IMR-90 (cell line): Measurements from ENCODE around the gene GDPD3. TPM values are rescaled to one million over a fixed set of nuclear protein-coding genes. Genes with fewer than 3 reads are reported as not detected.

Experiments
- ATAC-seq: fragments of 200-7000 bp; cut with Tn5 transposase; 2 replicates; pipeline ENCODE4 v1.9.1; 2020; ENCODE audit warnings: low read depth, mild to moderate bottlenecking, moderate library complexity
- BruUV-seq: library from RNA; stranded (reverse); fragments of 400-500 nt; replicated peaks from 2 replicates; lab custom pipeline; 2021; lab: Mats Ljungman, UMichigan
- CTCF ChIA-PET: fragments of 300-600 bp; formaldehyde crosslinking; extraction: SDS; loops from one replicate; lab custom pipeline; 2021; ENCODE audit warnings: antibody characterized with exemption; lab: Yijun Ruan, JAX
- POLR2A ChIA-PET: fragments of 300-600 bp; sonication (Branson Sonifier 250); formaldehyde crosslinking; loops from one replicate; lab custom pipeline; 2022; ENCODE audit warnings: antibody characterized with exemption; ENCODE audit not compliant: unreplicated experiment; lab: Charles Lee
- DNase-seq: peaks from one replicate; pipeline ENCODE4 v3.0.0; 2013
- H2AFZ ChIP-seq: replicated peaks from 2 replicates; pipeline ENCODE3; 2013; ENCODE audit warnings: low read length, mild to moderate bottlenecking; ENCODE audit not compliant: poor library complexity
- H2AK5ac ChIP-seq: 2 replicates; pipeline ENCODE4 v1.6.1; 2013; ENCODE audit warnings: low read depth, low read length, inconsistent platforms
- H2AK9ac ChIP-seq: replicated peaks from 2 replicates; pipeline ENCODE3; 2013; ENCODE audit warnings: mild to moderate bottlenecking, low read depth, low read length, moderate library complexity; ENCODE audit not compliant: poor library complexity
- H2BK120ac ChIP-seq: 2 replicates; pipeline ENCODE4 v1.6.1; 2013; ENCODE audit warnings: low read depth, low read length, inconsistent platforms
- H2BK15ac ChIP-seq: 3 replicates; pipeline ENCODE4 v1.6.1; 2013; ENCODE audit warnings: low read depth, low read length, inconsistent platforms
- H2BK20ac ChIP-seq: 2 replicates; pipeline ENCODE4 v1.6.1; 2013; ENCODE audit warnings: low read depth, mild to moderate bottlenecking, inconsistent platforms, low read length, moderate library complexity
- H2BK5ac ChIP-seq: 2 replicates; pipeline ENCODE4 v1.6.1; 2013; ENCODE audit warnings: mild to moderate bottlenecking, low read depth, low read length, inconsistent platforms; ENCODE audit not compliant: poor library complexity, severe bottlenecking
- H3K14ac ChIP-seq: replicated peaks from 2 replicates; pipeline ENCODE4 v1.6.1; 2013; ENCODE audit warnings: low read depth, low read length, inconsistent platforms
- H3K18ac ChIP-seq: 2 replicates; pipeline ENCODE4 v1.6.1; 2013; ENCODE audit warnings: low read depth, low read length, control low read depth
- H3K23ac ChIP-seq: 2 replicates; pipeline ENCODE4 v1.6.1; 2013; ENCODE audit warnings: low read depth, low read length, inconsistent platforms
- H3K27ac ChIP-seq: 2 replicates; pipeline ENCODE4 v1.5.1; 2013; ENCODE audit warnings: mild to moderate bottlenecking, control low read depth, low read length; ENCODE audit not compliant: insufficient read depth
- H3K27me3 ChIP-seq: 2 replicates; pipeline ENCODE4 v1.6.1; 2013; ENCODE audit warnings: low read length; ENCODE audit not compliant: control insufficient read depth, insufficient read depth
- H3K36me3 ChIP-seq: 2 replicates; pipeline ENCODE4 v1.6.1; 2013; ENCODE audit warnings: low read length, mixed read lengths; ENCODE audit not compliant: control insufficient read depth, insufficient read depth
- H3K4ac ChIP-seq: 2 replicates; pipeline ENCODE4 v1.6.1; 2013; ENCODE audit warnings: low read depth, low read length, inconsistent platforms
- H3K4me1 ChIP-seq: 2 replicates; pipeline ENCODE4 v1.6.1; 2013; ENCODE audit warnings: low read length, mixed read lengths; ENCODE audit not compliant: control insufficient read depth, insufficient read depth
- H3K4me2 ChIP-seq: 2 replicates; pipeline ENCODE4 v1.6.1; 2013; ENCODE audit warnings: low read depth, mild to moderate bottlenecking, control low read depth, low read length, moderate library complexity
- H3K4me3 ChIP-seq: 2 replicates; pipeline ENCODE4 v1.5.1; 2013; ENCODE audit warnings: low read depth, mild to moderate bottlenecking, control low read depth, low read length, moderate library complexity; ENCODE audit not compliant: insufficient read depth
- H3K56ac ChIP-seq: 2 replicates; pipeline ENCODE4 v1.6.1; 2013; ENCODE audit warnings: low read length, inconsistent platforms; ENCODE audit not compliant: insufficient read depth; ENCODE audit errors: extremely low read depth
- H3K79me1 ChIP-seq, 2 experiments: 2 replicates each; pipeline ENCODE4 v1.6.1; 2013; ENCODE audit warnings: low read length in 2 of 2, inconsistent platforms in 1 of 2, low read depth in 1 of 2
- H3K9ac ChIP-seq: 2 replicates; pipeline ENCODE4 v1.6.1; 2013; ENCODE audit warnings: low read depth, low read length, control low read depth
- H3K9me1 ChIP-seq: 2 replicates; pipeline ENCODE4 v1.6.1; 2013; ENCODE audit warnings: low read length, inconsistent platforms; ENCODE audit not compliant: insufficient read depth
- H3K9me3 ChIP-seq: 2 replicates; pipeline ENCODE4 v1.6.1; 2013; ENCODE audit warnings: low read length; ENCODE audit not compliant: control insufficient read depth, insufficient read depth
- H4K20me1 ChIP-seq: 2 replicates; pipeline ENCODE4 v1.6.1; 2013; ENCODE audit warnings: low read length, inconsistent platforms; ENCODE audit not compliant: insufficient read depth
- H4K5ac ChIP-seq: 2 replicates; pipeline ENCODE4 v1.6.1; 2013; ENCODE audit warnings: mild to moderate bottlenecking, low read depth, low read length, control low read depth
- H4K8ac ChIP-seq, 2 experiments: 2 replicates each; pipeline ENCODE4 v1.6.1; 2013; ENCODE audit warnings: low read depth in 2 of 2, low read length in 2 of 2, control low read depth in 1 of 2, inconsistent platforms in 1 of 2
- H4K91ac ChIP-seq: 2 replicates; pipeline ENCODE4 v1.6.1; 2013; ENCODE audit warnings: low read depth, low read length, inconsistent platforms; ENCODE audit not compliant: insufficient read depth
- CHD1 ChIP-seq: IDR thresholded peaks from 2 replicates; pipeline ENCODE4 v1.6.1; 2012; ENCODE audit warnings: low read depth, low read length, improper control_type of control experiment
- ELK1 ChIP-seq: fragments of 150-350 bp; IDR thresholded peaks from 2 replicates; pipeline ENCODE4 v1.6.1; 2016; ENCODE audit warnings: low read depth, mild to moderate bottlenecking, low read length, moderate library complexity, borderline replicate concordance
- FOS ChIP-seq: fragments of 150-350 bp; IDR thresholded peaks from 2 replicates; pipeline ENCODE4 v1.6.1; 2016; ENCODE audit warnings: low read depth, low read length
- MAZ ChIP-seq: IDR thresholded peaks from 2 replicates; pipeline ENCODE4 v1.6.1; 2012; ENCODE audit warnings: low read depth, mild to moderate bottlenecking, low read length, improper control_type of control experiment, moderate library complexity, borderline replicate concordance
- MXI1 ChIP-seq: IDR thresholded peaks from 2 replicates; pipeline ENCODE4 v1.6.1; 2012; ENCODE audit warnings: low read depth, mild to moderate bottlenecking, low read length, moderate library complexity, borderline replicate concordance
- NFE2L2 ChIP-seq: fragments of 150-350 bp; IDR thresholded peaks from 2 replicates; pipeline ENCODE4 v1.6.1; 2016; ENCODE audit warnings: low read depth, mild to moderate bottlenecking, low read length
- POLR2A ChIP-seq: IDR thresholded peaks from 2 replicates; pipeline ENCODE4 v1.6.1; 2012; ENCODE audit warnings: mild to moderate bottlenecking, low read depth, low read length
- RAD21 ChIP-seq: IDR thresholded peaks from 2 replicates; pipeline ENCODE4 v1.6.1; 2012; ENCODE audit warnings: low read length, improper control_type of control experiment
- RFX5 ChIP-seq: IDR thresholded peaks from 2 replicates; pipeline ENCODE4 v1.8.0; 2012; ENCODE audit warnings: low read depth, mild to moderate bottlenecking, low read length, moderate library complexity
- USF2 ChIP-seq: fragments of 150-350 bp; IDR thresholded peaks from 2 replicates; pipeline ENCODE4 v1.6.1; 2017; ENCODE audit warnings: mild to moderate bottlenecking, antibody characterized with exemption, low read length, low read depth
- WGBS, 2 experiments: methylation state at CpG; one replicate each; pipeline versions ENCODE4 v1.1.5 to v1.1.7; 2013; ENCODE audit warnings: missing lambda C conversion rate in 2 of 2; ENCODE audit not compliant: insufficient read length in 1 of 2; ENCODE audit errors: extremely low coverage in 2 of 2; 5-methylcytosine and 5-hydroxymethylcytosine counted together
- dilution Hi-C: fragments of 300-500 bp; cut with HindIII; formaldehyde crosslinking; loops from one replicate; pipeline ENCODE4 v1.14.3; 2018; ENCODE audit warnings: low sequenced_read_pairs; ENCODE audit not compliant: unreplicated experiment
- in situ Hi-C: fragments of 300-500 bp; cut with MboI; formaldehyde crosslinking; loops from 3 replicates; pipeline ENCODE4 v1.14.3; 2019; ENCODE audit warnings: low sequenced_read_pairs, inconsistent platforms, mixed read lengths
- intact Hi-C: fragments of 100-400 bp; cut with micrococcal nuclease; formaldehyde crosslinking; loops from 2 replicates; pipeline ENCODE4 v1.10.0; 2022
- polyA plus RNA-seq, 3 experiments: library from polyadenylated mRNA; depleted of rRNA; stranded (reverse); fragments of >200 nt; gene quantifications; 2 replicates each; pipeline ENCODE4 v1.2.3, GENCODE V29; 2012; ENCODE audit warnings: low replicate concordance in 1 of 3
- total RNA-seq: library from RNA; depleted of rRNA; stranded (reverse); fragments of >200 nt; gene quantifications from 2 replicates; pipeline ENCODE4 v1.2.3, GENCODE V29; 2012
- TF ChIP-seq, protein P1 (sequence below): conservative IDR thresholded peaks from 2 replicates; pipeline ENCODE4 v1.5.1; 2012; ENCODE audit warnings: mild to moderate bottlenecking, low read depth, low read length, improper control_type of control experiment

GDPD3 gene
- total and polyA plus RNA-seq, 2 of the 4 experiments (the other 2 are of a cell fraction): under 0.01 to 19.5 TPM

DNA sequence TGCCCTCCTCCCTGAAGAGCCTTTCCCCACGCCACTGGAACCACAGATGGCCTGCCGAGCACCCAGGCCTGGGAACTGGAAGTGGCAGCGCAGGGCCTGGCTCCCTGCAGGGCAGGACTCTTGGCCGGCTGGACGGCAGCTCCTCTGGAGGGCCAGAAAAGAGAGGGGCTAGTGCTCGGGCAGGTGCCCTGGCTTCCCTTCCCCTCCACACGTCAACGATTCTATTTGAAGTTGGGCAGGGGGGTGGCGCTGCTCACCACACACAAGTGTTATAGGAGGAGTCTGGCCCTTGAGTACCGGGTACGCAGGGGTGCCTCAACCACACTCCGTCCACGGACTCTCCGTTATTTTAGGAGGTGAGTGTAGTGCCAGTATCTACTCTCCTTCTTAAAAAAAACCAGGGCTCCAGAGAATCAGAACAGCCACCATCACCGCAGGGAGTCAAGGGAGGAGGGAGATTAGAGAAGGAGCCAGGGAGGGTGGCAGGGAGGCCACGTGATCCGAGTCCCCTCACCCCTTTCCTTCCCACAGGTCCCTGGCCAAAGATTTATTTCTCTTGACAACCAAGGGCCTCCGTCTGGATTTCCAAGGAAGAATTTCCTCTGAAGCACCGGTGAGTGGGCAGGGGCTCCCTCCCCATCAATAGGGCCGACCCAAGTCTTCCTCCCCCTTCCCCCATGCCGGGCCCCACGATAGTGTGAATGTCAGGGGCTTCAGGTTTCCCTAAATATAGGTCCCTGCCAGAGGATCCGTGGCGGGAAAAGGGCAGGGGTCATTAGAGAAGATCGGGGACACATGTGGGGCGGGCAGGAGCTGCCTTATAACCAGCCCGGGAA is 49.2 kb downstream of the GDPD3 start:
- Histone ChIP-seq H3K4me1 (peaks cover 30% of the 10 kb centered on the region), H3K27ac (peak overlapping the region; percentile 97), H3K56ac (peak overlapping the region; percentile 94), H2BK20ac (0 out of 2 replicates have a peak overlapping the region, but pooled peaks have one; percentile 62), H3K9me1 (peaks cover 21% of the 10 kb centered on the region), H2BK120ac (peak overlapping the region; percentile 98), H2AK9ac (peak overlapping the region; percentile 100), H4K91ac (peak overlapping the region; percentile 99), H3K27me3 (no peaks in the 10 kb centered on the region), H2AFZ (peak overlapping the region; percentile 89), H4K20me1 (peaks cover 35% of the 10 kb centered on the region), H3K23ac (peak overlapping the region; percentile 99), H3K36me3 (peaks cover 26% of the 10 kb centered on the region), H4K8ac (peak overlapping the region; percentile 86 to 99), H4K5ac (peak overlapping the region; percentile 98), H3K79me1 (peaks cover 20 to 42% of the 10 kb centered on the region in 2 experiments; a peak in 3 of 4 replicates), H3K18ac (peak overlapping the region; percentile 93), H3K9ac (peak overlapping the region; percentile 92), H3K14ac (peak overlapping the region; percentile 100), H3K4me2 (peak overlapping the region; percentile 93), H3K4me3 (peak overlapping the region; percentile 57), H3K4ac (peak overlapping the region; percentile 100), H2BK15ac (peak overlapping the region; percentile 16; the same call in 2 of the 3 replicates), H3K9me3 (no peaks in the 10 kb centered on the region), H2AK5ac (peak overlapping the region; percentile 98), H2BK5ac (peak overlapping the region; percentile 99)
- CTCF ChIA-PET: interaction anchor here (1.0 kb wide), 1 partner anchor 9 kb away, joined by 3 read pairs; no protein-coding TSS in a partner anchor
- POLR2A ChIA-PET: interaction anchor here (0.6 kb wide), 1 partner anchor 12 kb away, joined by 5 read pairs; no protein-coding TSS in a partner anchor
- TF ChIP-seq MAZ (no peak), USF2 (peak; percentile 81), ELK1 (no peak), MXI1 (peak; percentile 30; the same call in 1 of the 2 replicates), NFE2L2 (no peak), RAD21 (peak; percentile 27; the same call in 1 of the 2 replicates), RFX5 (no peak), CHD1 (no peak), FOS (no peak), POLR2A (no peak; the same call in 1 of the 2 replicates)
- TF ChIP-seq, protein P1, sequence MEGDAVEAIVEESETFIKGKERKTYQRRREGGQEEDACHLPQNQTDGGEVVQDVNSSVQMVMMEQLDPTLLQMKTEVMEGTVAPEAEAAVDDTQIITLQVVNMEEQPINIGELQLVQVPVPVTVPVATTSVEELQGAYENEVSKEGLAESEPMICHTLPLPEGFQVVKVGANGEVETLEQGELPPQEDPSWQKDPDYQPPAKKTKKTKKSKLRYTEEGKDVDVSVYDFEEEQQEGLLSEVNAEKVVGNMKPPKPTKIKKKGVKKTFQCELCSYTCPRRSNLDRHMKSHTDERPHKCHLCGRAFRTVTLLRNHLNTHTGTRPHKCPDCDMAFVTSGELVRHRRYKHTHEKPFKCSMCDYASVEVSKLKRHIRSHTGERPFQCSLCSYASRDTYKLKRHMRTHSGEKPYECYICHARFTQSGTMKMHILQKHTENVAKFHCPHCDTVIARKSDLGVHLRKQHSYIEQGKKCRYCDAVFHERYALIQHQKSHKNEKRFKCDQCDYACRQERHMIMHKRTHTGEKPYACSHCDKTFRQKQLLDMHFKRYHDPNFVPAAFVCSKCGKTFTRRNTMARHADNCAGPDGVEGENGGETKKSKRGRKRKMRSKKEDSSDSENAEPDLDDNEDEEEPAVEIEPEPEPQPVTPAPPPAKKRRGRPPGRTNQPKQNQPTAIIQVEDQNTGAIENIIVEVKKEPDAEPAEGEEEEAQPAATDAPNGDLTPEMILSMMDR: peak; percentile 22; the same call in 1 of the 2 replicates
- in situ Hi-C loops (no loop called here), intact Hi-C loops (no loop called here), dilution Hi-C loops (no loop called here)
- DNase-seq (peak; percentile 37), ATAC-seq (no peak)
- WGBS, 2 experiments: no CpG with 5 or more reads among the region's 27 CpGs
- no TSS peak for BruUV-seq
